Endothelial cell (in vitro differentiated cells): ENCODE results near the gene TLR5. TPM values are rescaled to one million over a fixed set of nuclear protein-coding genes. Genes with fewer than 3 reads are reported as not detected.

ENCODE experiments used
- DNase-seq: peaks from one replicate; pipeline ENCODE4 v3.0.0; 2021; ENCODE audit warnings: low spot score
- H3K27ac Mint-ChIP-seq: one replicate; pipeline ENCODE4 v1.8.0; 2021; ENCODE audit warnings: mixed read lengths, inconsistent platforms; ENCODE audit not compliant: unreplicated experiment
- H3K27me3 Mint-ChIP-seq: one replicate; pipeline ENCODE4 v1.8.0; 2021; ENCODE audit warnings: mild to moderate bottlenecking, moderate library complexity, mixed read lengths, inconsistent platforms; ENCODE audit not compliant: unreplicated experiment
- H3K36me3 Mint-ChIP-seq: one replicate; pipeline ENCODE4 v1.8.0; 2021; ENCODE audit warnings: mild to moderate bottlenecking, low read depth, mixed read lengths, inconsistent platforms; ENCODE audit not compliant: unreplicated experiment
- H3K4me1 Mint-ChIP-seq: one replicate; pipeline ENCODE4 v1.8.0; 2021; ENCODE audit warnings: mild to moderate bottlenecking, mixed read lengths, inconsistent platforms; ENCODE audit not compliant: unreplicated experiment
- H3K4me3 Mint-ChIP-seq: one replicate; pipeline ENCODE4 v1.8.0; 2021; ENCODE audit warnings: mild to moderate bottlenecking, mixed read lengths, inconsistent platforms; ENCODE audit not compliant: unreplicated experiment
- H3K9me3 Mint-ChIP-seq: one replicate; pipeline ENCODE4 v1.8.0; 2021; ENCODE audit warnings: mixed read lengths, inconsistent platforms; ENCODE audit not compliant: unreplicated experiment
- total RNA-seq: library from RNA; stranded (reverse); fragmentation: NEBNext Ultra II Directional; extraction: Animal tissue kit (Norgen Biotek cat#: 25700); gene quantifications from one replicate; pipeline ENCODE4 v1.2.1, GENCODE V29; 2021; ENCODE audit not compliant: unreplicated experiment
- TF ChIP-seq, protein P1 (sequence below): fragments of 200-600 bp; sonication (generic); IDR thresholded peaks from one replicate; pipeline ENCODE4 v1.5.0; 2021; ENCODE audit warnings: antibody characterized with exemption; ENCODE audit not compliant: unreplicated experiment

TLR5 gene
- total RNA-seq, 1 donor from 2014 or later: 0.77 TPM

DNA sequence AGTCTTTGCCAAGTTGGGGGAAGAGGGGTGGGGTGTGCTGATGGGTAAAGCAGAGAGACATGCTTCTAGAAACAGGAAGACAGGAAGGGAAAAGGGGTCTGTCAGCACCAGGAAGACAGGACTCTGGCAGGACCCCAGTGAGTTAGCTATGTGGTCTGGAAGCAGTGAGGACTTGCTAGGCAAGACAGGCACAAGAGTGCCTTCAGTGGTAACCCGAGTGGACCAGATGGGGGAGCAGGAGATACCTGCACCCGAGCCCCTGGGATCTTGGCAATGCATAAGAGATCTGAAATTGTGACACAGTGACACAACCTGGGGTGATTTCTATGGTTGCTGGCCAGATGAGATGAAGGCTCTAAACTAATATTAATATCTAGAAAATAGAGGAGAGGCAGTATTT is 7.0 kb downstream of the TLR5 start:
- DNase-seq: no peak
- peaks cover 9% of the 10 kb centered on the region for H3K27me3 Mint-ChIP-seq
- H3K9me3 Mint-ChIP-seq: no peaks in the 10 kb centered on the region
- H3K4me3 Mint-ChIP-seq: no peak overlapping the region
- H3K36me3 Mint-ChIP-seq: no peaks in the 10 kb centered on the region
- peaks cover 20% of the 10 kb centered on the region for H3K4me1 Mint-ChIP-seq
- TF ChIP-seq, protein P1, sequence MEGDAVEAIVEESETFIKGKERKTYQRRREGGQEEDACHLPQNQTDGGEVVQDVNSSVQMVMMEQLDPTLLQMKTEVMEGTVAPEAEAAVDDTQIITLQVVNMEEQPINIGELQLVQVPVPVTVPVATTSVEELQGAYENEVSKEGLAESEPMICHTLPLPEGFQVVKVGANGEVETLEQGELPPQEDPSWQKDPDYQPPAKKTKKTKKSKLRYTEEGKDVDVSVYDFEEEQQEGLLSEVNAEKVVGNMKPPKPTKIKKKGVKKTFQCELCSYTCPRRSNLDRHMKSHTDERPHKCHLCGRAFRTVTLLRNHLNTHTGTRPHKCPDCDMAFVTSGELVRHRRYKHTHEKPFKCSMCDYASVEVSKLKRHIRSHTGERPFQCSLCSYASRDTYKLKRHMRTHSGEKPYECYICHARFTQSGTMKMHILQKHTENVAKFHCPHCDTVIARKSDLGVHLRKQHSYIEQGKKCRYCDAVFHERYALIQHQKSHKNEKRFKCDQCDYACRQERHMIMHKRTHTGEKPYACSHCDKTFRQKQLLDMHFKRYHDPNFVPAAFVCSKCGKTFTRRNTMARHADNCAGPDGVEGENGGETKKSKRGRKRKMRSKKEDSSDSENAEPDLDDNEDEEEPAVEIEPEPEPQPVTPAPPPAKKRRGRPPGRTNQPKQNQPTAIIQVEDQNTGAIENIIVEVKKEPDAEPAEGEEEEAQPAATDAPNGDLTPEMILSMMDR: no peak
- H3K27ac Mint-ChIP-seq: no peak overlapping the region

DNA sequence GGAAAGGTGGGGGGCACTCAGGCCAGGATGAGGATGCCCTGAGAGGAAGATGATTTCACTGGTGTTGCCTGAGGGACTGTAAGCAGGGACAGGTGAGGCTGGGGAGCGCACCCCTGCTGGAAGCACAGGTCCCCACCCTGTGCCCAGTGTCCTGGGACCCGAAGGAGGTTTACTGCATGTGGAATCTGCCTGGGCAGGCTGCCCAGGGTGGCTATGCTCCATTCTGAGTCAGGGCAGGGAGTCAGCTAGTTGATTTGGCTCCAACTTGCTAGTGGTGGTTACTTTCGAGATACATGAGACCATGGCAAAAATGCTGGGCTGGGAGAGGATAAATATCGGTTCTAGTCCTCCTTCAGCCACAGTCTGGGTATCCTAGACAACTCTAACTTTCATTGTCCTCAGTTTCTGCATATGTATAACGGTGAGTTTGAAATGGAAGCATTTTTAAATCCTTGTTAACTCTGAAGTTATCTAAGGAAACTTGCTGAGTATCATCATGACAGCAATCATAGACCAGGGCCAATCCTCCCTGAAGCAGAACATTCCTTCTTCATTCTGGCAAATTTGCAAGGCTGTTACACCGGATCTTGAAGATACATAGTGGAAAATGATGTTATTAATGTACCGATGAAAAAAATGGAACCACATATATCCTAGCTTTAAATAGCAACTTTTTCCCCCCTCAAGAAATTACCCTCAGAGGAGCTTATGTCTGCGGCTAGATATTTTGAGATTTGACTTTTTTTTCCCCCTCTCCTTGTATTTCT is 7.7 kb downstream of the TLR5 start:
- no peak for DNase-seq
- H3K27ac Mint-ChIP-seq: no peak overlapping the region
- H3K36me3 Mint-ChIP-seq: no peaks in the 10 kb centered on the region
- H3K27me3 Mint-ChIP-seq: peaks cover 10% of the 10 kb centered on the region
- H3K9me3 Mint-ChIP-seq: no peaks in the 10 kb centered on the region
- H3K4me3 Mint-ChIP-seq: no peak overlapping the region
- peaks cover 15% of the 10 kb centered on the region for H3K4me1 Mint-ChIP-seq
- TF ChIP-seq, protein P1: no peak

DNA sequence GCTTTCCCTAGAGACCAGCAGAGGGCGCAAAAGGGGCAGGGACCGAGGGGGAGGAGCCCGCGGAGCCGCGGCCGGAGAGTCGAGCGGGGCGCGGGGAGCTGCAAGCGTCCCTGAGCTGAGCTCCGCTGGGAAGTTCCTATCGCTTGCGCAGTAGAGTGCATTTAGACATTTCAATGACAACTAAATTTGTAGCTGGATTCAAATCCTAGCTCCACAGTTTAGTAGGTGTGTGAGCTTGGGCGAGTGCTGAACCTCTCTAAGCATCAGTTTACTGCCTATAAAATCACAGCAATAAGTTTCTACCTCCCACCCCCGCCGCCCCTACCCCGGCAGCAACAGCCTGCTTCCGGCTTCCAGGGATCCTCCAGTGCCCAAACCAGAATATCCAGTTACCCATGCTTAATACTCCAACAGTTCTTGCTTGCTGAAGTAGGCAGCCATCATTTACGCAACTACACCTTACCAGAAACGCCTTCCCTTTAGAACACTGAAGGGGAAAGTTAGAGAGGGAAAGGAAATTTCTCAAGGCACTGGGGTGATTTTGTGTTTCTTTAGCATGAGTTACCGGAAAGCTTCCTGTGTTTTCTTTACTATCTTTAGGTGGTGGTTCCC is 9.1 kb downstream of the TLR5 start:
- peak; percentile 93 for DNase-seq
- H3K4me3 Mint-ChIP-seq: peak overlapping the region; percentile 75
- no peak overlapping the region for H3K27ac Mint-ChIP-seq
- H3K27me3 Mint-ChIP-seq: peaks cover 7% of the 10 kb centered on the region
- peaks cover 1% of the 10 kb centered on the region for H3K36me3 Mint-ChIP-seq
- H3K4me1 Mint-ChIP-seq: peaks cover 15% of the 10 kb centered on the region
- no peaks in the 10 kb centered on the region for H3K9me3 Mint-ChIP-seq
- TF ChIP-seq, protein P1: peak; percentile 91

DNA sequence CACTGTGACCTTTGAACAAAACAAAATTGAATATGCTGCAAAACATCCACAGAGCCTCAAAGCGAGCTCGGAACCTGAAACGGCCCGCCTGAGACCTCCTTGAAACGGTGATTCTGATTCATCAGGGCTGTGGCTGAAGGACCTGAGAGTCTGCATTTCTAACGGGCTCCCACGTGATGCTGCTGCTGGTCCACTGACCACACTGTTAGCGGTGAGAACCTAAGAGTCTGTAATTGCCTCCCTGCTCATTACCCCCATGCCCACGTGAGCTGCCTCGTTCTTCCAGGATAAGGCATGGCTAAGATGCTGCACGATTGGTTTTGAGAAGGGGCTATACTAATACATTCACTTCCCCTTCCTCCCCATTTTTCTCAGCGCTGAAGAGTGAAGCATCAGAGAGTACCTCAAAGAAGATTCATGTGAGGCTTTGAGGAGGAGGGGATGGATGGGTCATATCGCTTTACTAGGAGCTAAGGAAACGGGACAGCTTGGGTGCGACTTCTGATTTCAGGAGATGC is 9.7 kb downstream of the TLR5 start:
- no peaks in the 10 kb centered on the region for H3K9me3 Mint-ChIP-seq
- H3K4me1 Mint-ChIP-seq: peaks cover 15% of the 10 kb centered on the region
- H3K4me3 Mint-ChIP-seq: no peak overlapping the region
- H3K27me3 Mint-ChIP-seq: peaks cover 7% of the 10 kb centered on the region
- H3K36me3 Mint-ChIP-seq: peaks cover 4% of the 10 kb centered on the region
- TF ChIP-seq, protein P1: no peak
- DNase-seq: no peak
- no peak overlapping the region for H3K27ac Mint-ChIP-seq
